ENCODE measurements around the gene LINGO1. TPM values are rescaled to one million over a fixed set of nuclear protein-coding genes. Genes with fewer than 3 reads are reported as not detected.

Gene LINGO1
- polyA plus RNA-seq, 3 donors: not detected

DNA sequence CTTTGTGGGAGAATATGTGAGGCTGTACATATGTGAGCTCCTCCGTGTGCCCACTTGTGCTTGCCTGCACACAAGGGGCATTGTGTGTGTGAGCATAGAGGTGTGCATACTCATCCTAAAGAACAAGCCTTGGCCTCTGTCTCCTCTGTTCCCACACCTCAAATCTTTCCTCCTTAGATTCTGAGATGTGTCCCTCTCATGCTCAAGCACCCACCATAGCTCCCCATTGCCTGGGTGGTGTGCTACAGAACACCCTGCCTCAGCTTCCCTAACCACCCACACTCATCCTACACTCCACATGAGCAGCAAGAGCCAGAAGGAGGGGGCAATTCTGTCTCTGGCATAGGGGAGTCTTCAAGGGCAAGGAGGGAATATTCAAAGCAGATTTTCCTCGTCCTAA, 27.7 kb downstream of the LINGO1 start:
- H3K4me2 ChIP-seq (replicated peaks; ENCODE audit: extremely low read depth, low read length, poor library complexity, severe bottlenecking): no peak overlapping the region
- no peaks in the 10 kb centered on the region for H3K79me2 ChIP-seq (ENCODE audit: insufficient read depth, low read length)
- Mint-ChIP-seq H3K4me3 (peak overlapping the region in 1 of 2 donors; percentile 23), H3K4me1 (peaks cover 6% of the 10 kb centered on the region), H3K27ac (no peak overlapping the region), H3K27me3 (ENCODE audit: low read depth in 3 of 3) (peaks cover 14 to 17% (median 16%) of the 10 kb centered on the region in 3 donors), H3K36me3 (no peaks in the 10 kb centered on the region), H3K9me3 (peaks cover 0 to 2% (median 0%) of the 10 kb centered on the region in 7 donors)
- H3K4me1 ChIP-seq (ENCODE audit: control insufficient read depth in 1 of 2, insufficient read depth in 2 of 2, low read length in 2 of 2): no peaks in the 10 kb centered on the region
- intact Hi-C loops (cut with micrococcal nuclease): no loop called here
- peaks cover 0 to 9% of the 10 kb centered on the region in 2 donors for H3K27me3 ChIP-seq (ENCODE audit: control insufficient read depth in 2 of 2, insufficient read depth in 2 of 2, low read length in 2 of 2)
- H4K20me1 ChIP-seq (ENCODE audit: insufficient read depth, low read length): no peaks in the 10 kb centered on the region
- no peaks in the 10 kb centered on the region for H3K9me3 ChIP-seq (replicated peaks in 1 of 2; ENCODE audit: control insufficient read depth in 1 of 2, insufficient read depth in 1 of 2, low read length in 2 of 2)
- TF ChIP-seq, protein P1, sequence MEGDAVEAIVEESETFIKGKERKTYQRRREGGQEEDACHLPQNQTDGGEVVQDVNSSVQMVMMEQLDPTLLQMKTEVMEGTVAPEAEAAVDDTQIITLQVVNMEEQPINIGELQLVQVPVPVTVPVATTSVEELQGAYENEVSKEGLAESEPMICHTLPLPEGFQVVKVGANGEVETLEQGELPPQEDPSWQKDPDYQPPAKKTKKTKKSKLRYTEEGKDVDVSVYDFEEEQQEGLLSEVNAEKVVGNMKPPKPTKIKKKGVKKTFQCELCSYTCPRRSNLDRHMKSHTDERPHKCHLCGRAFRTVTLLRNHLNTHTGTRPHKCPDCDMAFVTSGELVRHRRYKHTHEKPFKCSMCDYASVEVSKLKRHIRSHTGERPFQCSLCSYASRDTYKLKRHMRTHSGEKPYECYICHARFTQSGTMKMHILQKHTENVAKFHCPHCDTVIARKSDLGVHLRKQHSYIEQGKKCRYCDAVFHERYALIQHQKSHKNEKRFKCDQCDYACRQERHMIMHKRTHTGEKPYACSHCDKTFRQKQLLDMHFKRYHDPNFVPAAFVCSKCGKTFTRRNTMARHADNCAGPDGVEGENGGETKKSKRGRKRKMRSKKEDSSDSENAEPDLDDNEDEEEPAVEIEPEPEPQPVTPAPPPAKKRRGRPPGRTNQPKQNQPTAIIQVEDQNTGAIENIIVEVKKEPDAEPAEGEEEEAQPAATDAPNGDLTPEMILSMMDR (IDR thresholded peaks at IDR 0.05): no peak
- H3K36me3 ChIP-seq (replicated peaks in 1 of 2; ENCODE audit: control insufficient read depth in 1 of 2, insufficient read depth in 2 of 2, low read length in 2 of 2): no peaks in the 10 kb centered on the region
- no peak overlapping the region for H3K9ac ChIP-seq (ENCODE audit: insufficient read depth, low read length, poor library complexity, severe bottlenecking)
- no peak for DNase-seq
- no peak overlapping the region for H3K27ac ChIP-seq (ENCODE audit: low read depth in 1 of 2, low read length in 2 of 2)
- no peak overlapping the region for H3K4me3 ChIP-seq (replicated peaks in 1 of 3; ENCODE audit: low read depth in 2 of 3, low read length in 3 of 3)
- WGBS (ENCODE audit: insufficient coverage): no CpG with 5 or more reads among the region's 2 CpGs
- no peak overlapping the region for H2AFZ ChIP-seq (ENCODE audit: insufficient read depth, low read depth, low read length, poor library complexity, severe bottlenecking)

DNA sequence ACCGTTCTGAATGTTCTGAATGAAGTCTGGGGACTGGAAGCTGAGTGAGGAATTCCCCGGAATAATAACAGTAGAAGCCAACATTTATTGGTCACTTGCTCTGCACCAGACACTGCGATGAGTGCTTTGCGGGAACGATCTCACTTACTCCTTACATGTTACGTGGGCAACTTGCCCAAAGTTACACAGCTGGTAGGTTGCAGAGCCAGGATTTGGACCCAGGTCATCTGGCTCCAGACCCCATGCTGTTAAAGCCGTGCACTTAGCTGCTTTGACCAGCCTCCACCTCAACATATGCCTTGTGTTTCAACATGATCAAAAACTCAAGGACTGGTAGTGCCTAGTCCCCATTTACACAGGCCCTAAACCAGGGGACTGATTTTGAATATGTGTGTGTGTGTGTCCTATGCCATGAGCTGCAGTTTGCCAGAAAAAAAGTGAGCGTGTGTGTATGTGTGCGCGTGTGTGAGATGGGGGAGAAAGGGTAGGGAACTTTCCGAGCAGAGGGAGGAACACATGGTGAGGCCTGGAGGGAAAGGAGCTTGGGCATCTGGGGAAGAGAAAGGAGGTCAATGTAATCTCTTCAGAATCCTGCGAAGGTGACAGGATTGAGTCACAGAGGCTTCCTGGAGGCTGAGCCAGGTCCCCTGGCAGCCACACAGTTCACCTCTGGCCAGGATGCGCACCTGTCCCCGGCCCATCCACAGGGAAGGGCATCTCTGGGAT, 28.9 kb downstream of the LINGO1 start:
- Histone ChIP-seq H2AFZ (ENCODE audit: insufficient read depth, low read depth, low read length, poor library complexity, severe bottlenecking) (no peak overlapping the region), H4K20me1 (ENCODE audit: insufficient read depth, low read length) (no peaks in the 10 kb centered on the region), H3K36me3 (replicated peaks in 1 of 2; ENCODE audit: control insufficient read depth in 1 of 2, insufficient read depth in 2 of 2, low read length in 2 of 2) (no peaks in the 10 kb centered on the region), H3K9ac (ENCODE audit: insufficient read depth, low read length, poor library complexity, severe bottlenecking) (no peak overlapping the region), H3K4me3 (replicated peaks in 1 of 3; ENCODE audit: low read depth in 2 of 3, low read length in 3 of 3) (no peak overlapping the region), H3K4me2 (replicated peaks; ENCODE audit: extremely low read depth, low read length, poor library complexity, severe bottlenecking) (no peak overlapping the region), H3K4me1 (ENCODE audit: control insufficient read depth in 1 of 2, insufficient read depth in 2 of 2, low read length in 2 of 2) (no peaks in the 10 kb centered on the region), H3K9me3 (replicated peaks in 1 of 2; ENCODE audit: control insufficient read depth in 1 of 2, insufficient read depth in 1 of 2, low read length in 2 of 2) (no peaks in the 10 kb centered on the region), H3K27me3 (ENCODE audit: control insufficient read depth in 2 of 2, insufficient read depth in 2 of 2, low read length in 2 of 2) (peaks cover 0 to 9% of the 10 kb centered on the region in 2 donors), H3K27ac (ENCODE audit: low read depth in 1 of 2, low read length in 2 of 2) (no peak overlapping the region), H3K79me2 (ENCODE audit: insufficient read depth, low read length) (no peaks in the 10 kb centered on the region)
- DNase-seq: no peak
- intact Hi-C loops (cut with micrococcal nuclease): no loop called here
- Mint-ChIP-seq H3K4me1 (peaks cover 6% of the 10 kb centered on the region), H3K27me3 (ENCODE audit: low read depth in 3 of 3) (peaks cover 16 to 17% (median 16%) of the 10 kb centered on the region in 3 donors), H3K4me3 (no peak overlapping the region), H3K9me3 (peaks cover 0 to 2% (median 0%) of the 10 kb centered on the region in 7 donors), H3K36me3 (no peaks in the 10 kb centered on the region), H3K27ac (no peak overlapping the region)
- 89% methylated on average over 10 of the region's 14 CpGs for WGBS (ENCODE audit: insufficient coverage)
- TF ChIP-seq, protein P1 (IDR thresholded peaks at IDR 0.05): no peak

Data from CD14-positive monocyte (primary cell).